Right lobe of liver (tissue), 4 donors: ENCODE data around the gene CYP20A1.

Experiments used
- POLR2A ChIP-seq: fragments of 450-650 bp; IDR thresholded peaks from one replicate; pipeline ENCODE4 v1.6.1; 2017; ENCODE audit warnings: antibody characterized with exemption, mild to moderate bottlenecking
- TF ChIP-seq, protein P1 (sequence below), 4 donors: fragments of 200-600 bp in 3 of 4; fragments of 450-650 bp in 1 of 4; IDR thresholded peaks; one replicate each; pipeline versions ENCODE4 v1.5.1 to v1.8.0; 2016 to 2022; ENCODE audit warnings: antibody characterized with exemption in 4 of 4, mild to moderate bottlenecking in 2 of 4
- donor health status: DM: no; HTN: no; CAD: no.
- donor health status: DM: no; HTN: no; CAD: no.
- donor health status: DM: no; HTN: yes; CAD: no.

DNA sequence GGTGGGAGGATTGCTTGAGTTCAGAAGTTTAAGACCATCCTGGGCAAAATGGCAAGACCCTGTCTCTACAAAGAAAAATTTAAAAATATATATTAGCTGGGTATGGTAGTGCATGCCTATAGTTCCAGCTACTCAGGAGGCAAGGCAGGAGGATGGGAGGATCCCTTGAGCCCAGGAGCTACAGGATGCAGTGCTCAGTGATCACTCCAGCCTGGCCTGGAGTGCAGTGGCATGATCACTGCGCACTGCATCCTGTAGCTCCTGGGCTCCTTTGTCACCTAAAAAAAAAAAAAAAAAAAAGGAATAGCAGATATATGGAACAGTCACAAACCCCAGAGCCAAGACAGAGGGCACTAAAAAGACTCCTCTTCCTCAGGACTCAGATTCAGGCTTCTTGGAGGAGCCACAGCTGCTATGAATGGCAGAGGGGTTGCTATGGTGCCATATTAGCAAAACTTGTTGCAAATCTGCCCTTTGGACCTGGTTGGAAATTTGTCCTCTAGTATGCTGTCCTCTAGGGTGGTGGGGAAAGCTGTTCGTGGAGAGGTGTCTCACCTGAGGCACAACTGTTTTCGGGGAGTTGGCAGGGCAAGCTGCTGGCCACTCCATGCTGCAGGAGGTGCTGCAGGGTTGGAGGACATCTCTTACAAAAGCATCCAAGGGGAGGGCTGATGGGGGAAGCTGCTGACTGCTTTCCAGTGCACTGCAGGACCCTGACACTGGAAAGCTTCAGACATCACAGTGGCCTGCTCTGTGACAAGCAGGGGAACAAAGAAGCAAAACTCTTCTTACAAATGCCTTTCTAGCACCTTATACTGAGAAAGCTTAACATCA, 22.7 kb downstream of the CYP20A1 start:
- TF ChIP-seq POLR2A = no peak
- TF ChIP-seq, protein P1, sequence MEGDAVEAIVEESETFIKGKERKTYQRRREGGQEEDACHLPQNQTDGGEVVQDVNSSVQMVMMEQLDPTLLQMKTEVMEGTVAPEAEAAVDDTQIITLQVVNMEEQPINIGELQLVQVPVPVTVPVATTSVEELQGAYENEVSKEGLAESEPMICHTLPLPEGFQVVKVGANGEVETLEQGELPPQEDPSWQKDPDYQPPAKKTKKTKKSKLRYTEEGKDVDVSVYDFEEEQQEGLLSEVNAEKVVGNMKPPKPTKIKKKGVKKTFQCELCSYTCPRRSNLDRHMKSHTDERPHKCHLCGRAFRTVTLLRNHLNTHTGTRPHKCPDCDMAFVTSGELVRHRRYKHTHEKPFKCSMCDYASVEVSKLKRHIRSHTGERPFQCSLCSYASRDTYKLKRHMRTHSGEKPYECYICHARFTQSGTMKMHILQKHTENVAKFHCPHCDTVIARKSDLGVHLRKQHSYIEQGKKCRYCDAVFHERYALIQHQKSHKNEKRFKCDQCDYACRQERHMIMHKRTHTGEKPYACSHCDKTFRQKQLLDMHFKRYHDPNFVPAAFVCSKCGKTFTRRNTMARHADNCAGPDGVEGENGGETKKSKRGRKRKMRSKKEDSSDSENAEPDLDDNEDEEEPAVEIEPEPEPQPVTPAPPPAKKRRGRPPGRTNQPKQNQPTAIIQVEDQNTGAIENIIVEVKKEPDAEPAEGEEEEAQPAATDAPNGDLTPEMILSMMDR (IDR thresholded peaks at IDR 0.05) = no peak
